Measurements from ENCODE around the gene THAP12.

The THAP12 gene

GRCh38 chr11:76302996-76303395, 77.9 kb downstream of the THAP12 start:
- H3K4me3 ChIP-seq (ENCODE audit: low read depth, low read length): no peak overlapping the region
- no peak overlapping the region for H2AFZ ChIP-seq (ENCODE audit: low read length, unreplicated experiment)
- H3K4me1 ChIP-seq (ENCODE audit: control insufficient read depth, insufficient read depth, low read length, unreplicated experiment): no peaks in the 10 kb centered on the region
- H3K36me3 ChIP-seq (ENCODE audit: insufficient read depth, low read length): no peaks in the 10 kb centered on the region
- H3K27me3 ChIP-seq (ENCODE audit: insufficient read depth, low read length): peaks cover 18% of the 10 kb centered on the region; the same call in 1 of the 2 replicates
- no peak overlapping the region for H3K27ac ChIP-seq (ENCODE audit: low read depth, low read length)
- no peaks in the 10 kb centered on the region for H3K79me2 ChIP-seq (ENCODE audit: control insufficient read depth, insufficient read depth, low read length, unreplicated experiment)
